Measurements from ENCODE around the gene LRRC8E.

DNA sequence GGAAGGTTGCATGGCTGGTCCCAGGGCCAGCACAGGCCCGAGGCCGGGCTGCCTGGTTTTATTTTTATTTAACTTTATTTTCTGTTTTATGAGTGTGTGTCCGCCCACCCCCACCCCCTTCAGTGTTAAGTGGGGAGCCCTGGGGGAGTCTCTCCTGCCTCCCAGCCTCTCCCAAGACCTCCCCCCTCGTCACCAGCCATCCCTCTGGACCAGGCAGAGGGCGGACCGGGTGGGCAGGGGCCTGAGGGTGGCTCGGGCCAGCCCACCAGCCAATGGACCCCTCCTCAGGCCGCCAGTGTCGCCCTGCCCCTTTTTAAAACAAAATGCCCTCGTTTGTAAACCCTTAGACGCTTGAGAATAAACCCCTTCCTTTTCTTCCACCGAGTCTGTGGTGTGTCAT, 25.8 kb downstream of the LRRC8E start:
- TF ChIP-seq, protein P1, sequence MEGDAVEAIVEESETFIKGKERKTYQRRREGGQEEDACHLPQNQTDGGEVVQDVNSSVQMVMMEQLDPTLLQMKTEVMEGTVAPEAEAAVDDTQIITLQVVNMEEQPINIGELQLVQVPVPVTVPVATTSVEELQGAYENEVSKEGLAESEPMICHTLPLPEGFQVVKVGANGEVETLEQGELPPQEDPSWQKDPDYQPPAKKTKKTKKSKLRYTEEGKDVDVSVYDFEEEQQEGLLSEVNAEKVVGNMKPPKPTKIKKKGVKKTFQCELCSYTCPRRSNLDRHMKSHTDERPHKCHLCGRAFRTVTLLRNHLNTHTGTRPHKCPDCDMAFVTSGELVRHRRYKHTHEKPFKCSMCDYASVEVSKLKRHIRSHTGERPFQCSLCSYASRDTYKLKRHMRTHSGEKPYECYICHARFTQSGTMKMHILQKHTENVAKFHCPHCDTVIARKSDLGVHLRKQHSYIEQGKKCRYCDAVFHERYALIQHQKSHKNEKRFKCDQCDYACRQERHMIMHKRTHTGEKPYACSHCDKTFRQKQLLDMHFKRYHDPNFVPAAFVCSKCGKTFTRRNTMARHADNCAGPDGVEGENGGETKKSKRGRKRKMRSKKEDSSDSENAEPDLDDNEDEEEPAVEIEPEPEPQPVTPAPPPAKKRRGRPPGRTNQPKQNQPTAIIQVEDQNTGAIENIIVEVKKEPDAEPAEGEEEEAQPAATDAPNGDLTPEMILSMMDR (IDR thresholded peaks at IDR 0.05), result no peak
- TF ChIP-seq POLR2A (IDR thresholded peaks at IDR 0.05) (no peak), POLR2AphosphoS5 (IDR thresholded peaks at IDR 0.05) (no peak), EP300 (IDR thresholded peaks at IDR 0.05) (no peak)

All from sigmoid colon (tissue), 4 donors.